Effector memory CD4-positive, alpha-beta T cell (primary cell): Measurements from ENCODE around the gene DMAC2.
"Not testable (repeated sequence)": the region's sequence is repeated elsewhere in the genome, so short reads cannot be mapped to it uniquely, and the experiment has no call there.

ENCODE experiments used
- DNase-seq, 3 donors: peaks; one replicate each; pipeline ENCODE4 v3.0.0-alpha.2; 2020
- H3K27ac ChIP-seq: 2 replicates; pipeline ENCODE4 v1.7.0; 2013; ENCODE audit warnings: mild to moderate bottlenecking, low read length, moderate library complexity; ENCODE audit not compliant: insufficient read depth, poor library complexity, severe bottlenecking
- H3K27me3 ChIP-seq: replicated peaks from 2 replicates; pipeline ENCODE4 v1.7.0; 2013; ENCODE audit warnings: mild to moderate bottlenecking, low read length; ENCODE audit not compliant: insufficient read depth, control insufficient read depth, poor library complexity, severe bottlenecking
- H3K36me3 ChIP-seq: 2 replicates; pipeline ENCODE4 v1.7.0; 2013; ENCODE audit warnings: mild to moderate bottlenecking, low read length, moderate library complexity; ENCODE audit not compliant: control insufficient read depth, insufficient read depth
- H3K4me1 ChIP-seq: 2 replicates; pipeline ENCODE4 v1.7.0; 2013; ENCODE audit warnings: low read length, mild to moderate bottlenecking; ENCODE audit not compliant: control insufficient read depth, insufficient read depth, poor library complexity, severe bottlenecking
- H3K4me3 ChIP-seq: 2 replicates; pipeline ENCODE4 v1.7.0; 2013; ENCODE audit warnings: low read length, low read depth, mild to moderate bottlenecking; ENCODE audit not compliant: insufficient read depth, poor library complexity, severe bottlenecking
- H3K9me3 ChIP-seq: 2 replicates; pipeline ENCODE4 v1.7.0; 2013; ENCODE audit warnings: mild to moderate bottlenecking, low read length, moderate library complexity; ENCODE audit not compliant: control insufficient read depth

DMAC2 gene

DNA sequence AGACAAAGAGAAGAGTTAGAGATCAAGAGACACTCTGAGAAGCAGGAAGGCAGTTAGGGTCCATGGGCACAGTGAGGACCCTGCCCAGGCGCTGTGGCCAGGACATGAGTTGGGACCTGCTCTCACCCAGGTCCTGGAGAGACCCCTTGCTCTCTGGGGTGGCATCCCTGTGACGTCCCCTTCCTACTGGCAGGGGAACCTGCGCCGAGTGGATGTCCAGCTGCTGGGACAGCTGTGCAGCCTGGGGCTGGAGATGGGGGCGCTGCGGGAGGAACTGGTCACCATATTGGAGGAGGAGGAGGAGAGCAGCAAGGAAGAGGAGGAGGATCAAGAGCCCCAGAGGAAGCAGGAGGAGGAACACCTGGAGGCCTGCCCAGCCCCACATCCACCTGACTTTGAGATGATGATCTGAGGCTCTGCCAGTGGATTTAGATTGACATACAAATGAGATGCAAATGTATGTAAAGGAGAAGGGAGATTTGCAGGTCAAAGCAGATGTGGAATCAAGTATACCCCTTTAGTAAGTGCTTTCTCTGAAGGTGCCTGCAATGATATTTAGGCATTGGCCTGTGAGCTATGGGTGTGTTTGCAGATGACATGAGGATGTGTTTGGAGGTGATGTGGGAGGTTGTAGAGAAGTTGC is 4.2 kb upstream of the DMAC2 start:
- H3K27me3 ChIP-seq, result no peaks in the 10 kb centered on the region
- no peaks in the 10 kb centered on the region for H3K9me3 ChIP-seq
- H3K4me3 ChIP-seq, result no peak overlapping the region
- H3K27ac ChIP-seq, result no peak overlapping the region
- DNase-seq, result no peak
- H3K36me3 ChIP-seq, result no peaks in the 10 kb centered on the region
- no peaks in the 10 kb centered on the region for H3K4me1 ChIP-seq

DNA sequence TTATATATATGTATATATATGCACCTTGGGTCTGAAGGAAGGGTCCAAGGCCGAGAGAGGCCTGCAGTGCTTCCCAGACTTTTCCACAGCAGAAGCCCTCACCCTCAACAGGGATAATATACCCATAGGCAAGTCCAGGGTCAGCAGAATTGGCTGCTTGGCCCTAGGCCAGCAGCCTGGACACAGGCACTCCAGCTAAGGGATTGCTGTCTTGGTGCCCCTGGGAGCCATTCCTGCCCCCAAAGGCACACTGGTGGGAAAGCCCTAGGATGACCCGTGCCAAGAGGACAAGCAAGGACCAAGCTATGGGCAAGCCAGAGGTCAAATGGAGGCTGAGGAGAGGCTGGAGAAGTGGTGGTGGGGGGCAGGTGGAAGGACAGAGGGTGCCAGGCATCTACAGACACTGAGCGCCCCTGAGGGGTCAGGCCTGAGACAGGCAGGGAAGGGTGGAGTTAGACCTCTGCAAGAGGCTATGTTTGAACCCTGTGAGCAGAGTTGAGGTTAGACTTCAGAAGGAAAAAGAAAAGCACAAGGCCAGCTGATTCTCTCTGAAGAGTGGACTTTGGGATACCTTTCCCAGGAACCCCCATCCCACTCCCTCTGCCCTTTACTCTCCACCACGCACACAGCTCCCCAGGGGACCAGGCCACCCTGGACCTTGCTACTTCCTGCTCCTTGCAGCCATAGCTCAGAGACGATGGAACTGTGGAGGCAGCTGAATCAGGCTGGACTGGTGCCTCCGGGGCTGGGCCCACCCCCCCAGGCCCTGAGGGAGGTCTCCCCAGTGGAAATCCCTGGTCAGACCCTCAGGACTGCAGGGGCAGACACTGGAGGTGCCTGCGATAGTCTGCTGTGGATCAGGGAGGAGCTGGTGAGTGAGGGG is 3.0 kb upstream of the DMAC2 start, which contains the start of gene ERICH4:
TSS of gene ERICH4 (plus strand) at position 684 of the 883 bp plus-strand sequence. CDS start at position 698, 14 bp downstream.
- no peak for DNase-seq

DNA sequence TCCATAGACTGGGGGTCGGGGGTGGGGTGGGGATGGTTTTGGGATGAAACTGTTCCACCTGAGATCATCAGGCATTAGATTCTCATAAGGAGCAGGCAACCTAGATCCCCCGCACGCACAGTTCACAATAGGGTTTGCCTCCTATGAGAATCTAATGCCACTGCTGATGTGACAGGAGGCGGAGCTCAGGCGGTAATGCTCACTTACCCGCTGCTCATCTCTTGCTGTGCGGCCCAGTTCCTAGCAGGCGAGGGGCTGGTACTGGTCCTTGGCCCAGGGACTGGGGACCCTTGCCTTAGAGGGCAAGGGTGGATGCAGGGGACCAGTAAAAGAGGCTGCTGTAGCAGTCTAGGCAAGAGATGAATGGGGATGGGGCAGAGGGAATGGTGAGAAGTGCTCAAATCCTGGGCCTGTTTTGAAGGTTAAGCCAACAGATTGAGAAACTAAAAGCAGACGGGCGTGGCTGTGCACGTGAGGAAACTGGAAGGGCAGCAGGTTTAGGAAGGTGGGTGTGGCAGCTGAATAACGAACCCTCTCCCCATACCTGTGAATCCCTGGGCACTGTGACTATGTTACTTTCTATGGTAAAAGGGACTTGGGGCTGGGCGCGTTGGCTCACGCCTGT is 1.7 kb upstream of the DMAC2 start:
- Histone ChIP-seq H3K27me3 (no peaks in the 10 kb centered on the region), H3K9me3 (no peaks in the 10 kb centered on the region), H3K36me3 (no peaks in the 10 kb centered on the region), H3K4me1 (no peaks in the 10 kb centered on the region), H3K27ac (no peak overlapping the region), H3K4me3 (no peak overlapping the region)
- DNase-seq, result no peak

More for the DNA sequence above, 3.0 kb upstream of the DMAC2 start, which contains the start of gene ERICH4:
- Histone ChIP-seq H3K9me3 (no peaks in the 10 kb centered on the region), H3K4me1 (no peaks in the 10 kb centered on the region), H3K36me3 (no peaks in the 10 kb centered on the region), H3K27ac (no peak within 1 kb of the TSS), H3K27me3 (no peaks in the 10 kb centered on the region), H3K4me3 (no peak within 1 kb of the TSS)

DNA sequence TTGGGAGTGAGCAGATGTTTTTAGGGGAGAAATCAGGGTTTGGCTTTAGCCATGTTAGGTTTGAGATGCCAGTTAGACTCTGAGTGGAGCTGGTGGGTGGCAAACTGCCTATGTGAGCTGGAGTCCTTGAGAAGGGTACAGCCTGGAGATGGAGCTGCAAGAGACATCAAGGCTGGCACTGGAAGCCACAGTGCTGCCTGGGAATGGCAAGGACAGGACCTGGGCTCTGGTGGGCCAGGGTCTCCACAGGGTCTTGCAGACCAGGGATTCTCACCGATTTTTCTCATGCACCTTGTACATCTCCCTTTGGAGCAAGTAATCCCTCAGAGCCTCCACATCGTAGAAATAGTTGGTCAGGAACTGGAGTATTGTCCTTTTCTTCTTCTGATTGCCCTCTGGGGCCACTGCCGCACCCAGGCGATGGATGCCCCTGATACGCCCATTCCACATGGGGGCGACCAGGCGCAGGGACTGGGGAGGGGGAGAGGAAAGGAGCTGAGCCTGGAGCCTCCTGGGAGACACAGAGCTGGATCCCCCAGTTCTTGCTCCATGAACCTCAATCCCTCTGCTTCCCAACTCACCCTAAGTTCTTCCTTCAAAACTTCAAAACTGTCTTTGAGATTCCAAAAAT is 1.7 kb downstream of the DMAC2 start:
- H3K27me3 ChIP-seq, result no peaks in the 10 kb centered on the region

DNA sequence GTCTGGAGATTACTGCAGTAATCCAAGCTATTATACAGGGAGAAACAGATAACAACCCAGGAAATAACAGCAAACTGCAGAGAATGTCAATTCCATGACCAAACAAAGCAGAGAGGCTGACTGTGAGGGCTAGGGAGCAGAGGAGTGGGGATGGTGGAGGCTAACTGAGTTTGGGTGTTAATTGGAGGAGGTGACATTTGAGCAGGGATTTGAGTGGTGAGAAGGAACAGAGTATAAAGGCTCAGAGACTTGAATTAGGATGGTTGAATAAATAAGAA is 3.1 kb downstream of the DMAC2 start:
- Histone ChIP-seq H3K9me3 (no peaks in the 10 kb centered on the region), H3K36me3 (peaks cover 15% of the 10 kb centered on the region), H3K27me3 (no peaks in the 10 kb centered on the region), H3K4me1 (no peaks in the 10 kb centered on the region), H3K27ac (no peak overlapping the region), H3K4me3 (no peak overlapping the region)
- DNase-seq, result no peak

More for the DNA sequence above, 1.7 kb downstream of the DMAC2 start:
- no peaks in the 10 kb centered on the region for H3K4me1 ChIP-seq
- H3K27ac ChIP-seq, result no peak overlapping the region
- no peaks in the 10 kb centered on the region for H3K9me3 ChIP-seq
- no peak for DNase-seq
- peaks cover 6% of the 10 kb centered on the region for H3K36me3 ChIP-seq
- no peak overlapping the region for H3K4me3 ChIP-seq

DNA sequence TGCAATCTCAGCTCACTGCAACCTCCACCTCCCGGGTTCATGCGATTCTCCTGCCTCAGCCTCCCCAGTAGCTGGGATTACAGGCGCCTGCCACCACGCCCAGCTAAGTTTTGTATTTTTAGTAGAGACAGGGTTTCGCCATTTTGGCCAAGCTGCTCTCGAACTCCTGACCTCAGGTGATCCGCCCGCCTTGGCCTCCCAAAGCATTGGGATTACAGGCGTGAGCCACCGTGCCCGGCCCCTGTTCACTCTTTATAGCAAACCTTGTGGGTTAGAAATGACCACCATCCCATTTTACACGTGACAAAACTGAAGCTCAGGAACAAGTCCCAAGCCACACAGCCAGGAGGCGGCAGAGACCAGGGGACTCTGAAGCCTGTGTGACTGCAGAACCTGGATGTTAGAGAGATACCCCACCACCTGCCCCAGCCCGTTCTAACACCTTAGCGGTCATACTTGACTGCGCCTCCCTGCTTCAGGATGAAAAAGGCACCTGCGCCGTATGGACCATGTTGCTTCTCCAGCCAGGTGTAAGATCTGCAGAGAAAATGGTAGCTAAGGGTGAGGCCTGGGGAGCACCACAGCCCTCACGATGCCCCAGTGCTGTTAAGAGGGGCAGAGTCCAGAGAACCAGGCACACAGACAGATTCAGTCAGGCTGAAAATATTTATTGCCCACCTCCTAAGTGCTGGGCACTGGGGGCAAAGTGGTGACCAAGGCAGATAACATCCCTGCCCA is 3.6 kb downstream of the DMAC2 start:
- H3K4me3 ChIP-seq, result no peak overlapping the region

DNA sequence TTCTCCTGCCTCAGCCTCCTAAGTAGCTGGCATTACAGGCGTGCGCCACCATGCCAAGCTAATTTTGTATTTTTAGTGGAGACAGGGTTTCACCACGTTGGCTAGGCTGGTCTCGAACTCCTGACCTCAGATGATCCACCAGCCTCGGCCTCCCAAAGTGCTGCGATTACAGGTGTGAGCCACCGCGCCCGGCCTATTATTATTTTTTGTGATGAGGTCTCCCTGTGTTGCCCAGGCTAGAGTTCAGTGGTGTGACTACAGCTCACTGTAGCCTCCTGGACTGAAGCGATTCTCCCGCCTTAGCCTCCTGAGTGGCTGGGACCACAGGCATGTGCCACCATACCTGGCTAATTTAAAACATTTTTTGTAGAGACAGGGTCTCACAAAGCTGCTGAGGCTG is 4.3 kb downstream of the DMAC2 start:
- not testable (repeated sequence) for H3K9me3 ChIP-seq, H3K27ac ChIP-seq, H3K4me1 ChIP-seq, H3K27me3 ChIP-seq, H3K4me3 ChIP-seq, DNase-seq
- peaks cover 15% of the 10 kb centered on the region for H3K36me3 ChIP-seq

More for the DNA sequence above, 3.6 kb downstream of the DMAC2 start:
- DNase-seq, result no peak
- Histone ChIP-seq H3K4me1 (no peaks in the 10 kb centered on the region), H3K27ac (no peak overlapping the region), H3K36me3 (peaks cover 15% of the 10 kb centered on the region), H3K9me3 (no peaks in the 10 kb centered on the region), H3K27me3 (no peaks in the 10 kb centered on the region)

DNA sequence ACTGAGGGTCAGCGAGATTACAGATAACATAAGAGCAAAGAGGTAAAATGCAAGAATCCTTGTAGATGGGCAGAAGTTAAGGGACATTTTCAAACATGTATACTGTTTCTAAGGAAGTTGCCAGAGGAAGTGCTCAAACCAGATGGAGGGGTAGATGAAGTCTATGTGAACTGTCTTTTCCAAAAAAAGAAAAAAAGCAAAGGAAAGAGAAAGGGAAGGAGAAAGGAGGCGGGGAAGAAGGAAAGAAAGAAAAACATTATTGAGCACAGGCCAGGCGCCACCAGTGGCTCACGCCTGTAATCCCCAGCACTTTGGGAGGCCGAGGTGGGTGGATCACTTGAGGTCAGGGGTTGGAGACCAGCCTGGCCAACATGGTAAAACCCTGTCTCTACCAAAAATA is 5.3 kb downstream of the DMAC2 start:
- Histone ChIP-seq H3K27ac (no peak overlapping the region), H3K9me3 (no peaks in the 10 kb centered on the region), H3K4me3 (no peak overlapping the region), H3K27me3 (no peaks in the 10 kb centered on the region), H3K4me1 (no peaks in the 10 kb centered on the region), H3K36me3 (peaks cover 15% of the 10 kb centered on the region)
- DNase-seq, result no peak

DNA sequence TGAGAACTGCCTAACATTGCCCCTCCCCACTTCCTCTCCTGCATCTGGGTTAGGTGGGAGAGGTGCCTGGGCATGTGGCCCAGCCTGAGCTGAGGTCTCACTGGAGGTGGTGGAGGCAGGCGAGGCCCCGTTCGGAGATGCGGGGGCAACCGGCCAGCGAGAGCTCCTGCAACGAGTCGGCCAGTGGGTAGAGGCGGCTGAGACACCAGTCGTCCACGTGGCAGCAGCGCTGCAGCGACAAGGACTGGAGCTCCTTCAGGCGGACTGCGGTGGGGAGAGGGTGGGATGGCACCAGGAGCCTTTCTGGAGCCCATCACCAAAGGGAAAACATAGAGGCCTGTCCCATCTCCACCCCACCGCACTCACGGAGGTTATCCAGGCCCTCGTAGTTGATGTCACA is 6.5 kb downstream of the DMAC2 start:
- H3K4me1 ChIP-seq, result peaks cover 10% of the 10 kb centered on the region

More for the DNA sequence above, 6.5 kb downstream of the DMAC2 start:
- Histone ChIP-seq H3K9me3 (no peaks in the 10 kb centered on the region), H3K4me3 (no peak overlapping the region), H3K27me3 (no peaks in the 10 kb centered on the region), H3K36me3 (peaks cover 15% of the 10 kb centered on the region), H3K27ac (no peak overlapping the region)
- no peak for DNase-seq
